22Rv1 (cell line): Measurements from ENCODE around the gene PRR19.
"Not testable (repeated sequence)": the region's sequence is repeated elsewhere in the genome, so short reads cannot be mapped to it uniquely, and the experiment has no call there.

Source experiments
- H3K27ac ChIP-seq: fragments of 450-650 bp; 2 replicates; pipeline ENCODE4 v1.5.1; 2017
- ZFX ChIP-seq: fragments of 450-650 bp; IDR thresholded peaks from 2 replicates; pipeline ENCODE4 v1.6.1; 2017; ENCODE audit warnings: antibody characterized with exemption, borderline replicate concordance
- TF ChIP-seq, protein P1 (sequence below): fragments of 450-650 bp; IDR thresholded peaks from 2 replicates; pipeline ENCODE4 v1.5.1; 2017; ENCODE audit warnings: mild to moderate bottlenecking

Gene PRR19

DNA sequence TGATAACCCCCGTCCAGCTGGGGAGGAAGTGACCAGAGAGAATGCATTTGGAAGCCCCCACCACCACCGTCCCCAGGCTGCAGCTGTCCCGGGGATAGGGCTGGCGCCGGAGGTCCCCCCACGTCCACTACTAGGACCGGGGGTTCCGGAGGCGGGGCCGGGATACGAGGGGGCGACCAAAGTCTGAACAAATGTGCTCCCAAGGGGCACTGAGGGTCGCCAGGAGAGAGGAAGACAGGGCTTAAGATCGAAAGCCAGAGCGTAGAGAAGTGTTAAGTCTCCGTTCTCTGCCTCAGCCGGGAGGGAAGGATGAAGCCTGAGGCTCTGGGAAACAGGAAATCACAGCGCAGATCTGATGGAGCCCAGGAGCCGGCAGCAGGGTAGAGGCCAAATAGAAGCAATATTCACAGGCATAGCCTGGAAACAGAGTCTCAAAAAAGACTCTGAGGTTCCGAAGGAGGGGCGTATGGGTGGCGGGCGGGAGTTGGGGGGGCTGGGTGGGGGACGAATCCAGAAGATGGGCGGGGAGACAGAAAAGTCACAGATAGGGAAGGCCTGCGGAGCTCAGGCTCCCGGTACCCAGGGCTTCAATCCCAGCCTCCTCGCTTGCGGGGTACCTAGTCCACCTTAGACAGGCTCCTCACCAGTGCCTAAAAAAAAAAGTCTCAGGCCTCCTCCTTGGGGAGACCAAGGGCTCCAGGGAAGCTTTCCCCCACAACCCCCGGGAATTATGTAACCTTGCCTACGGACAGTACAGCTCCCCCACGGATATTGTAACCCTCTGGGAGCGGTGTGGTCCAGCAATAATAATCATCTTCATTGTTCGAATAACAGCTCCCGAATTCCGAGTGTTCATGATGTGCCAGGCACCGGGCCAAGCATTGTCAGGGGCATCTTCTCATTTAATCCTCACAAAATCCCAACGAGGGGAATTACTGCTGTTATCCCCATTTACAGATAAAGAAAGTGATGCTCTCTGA lies 45.9 kb upstream of the PRR19 start:
- peak overlapping the region; percentile 94 for H3K27ac ChIP-seq
- TF ChIP-seq, protein P1, sequence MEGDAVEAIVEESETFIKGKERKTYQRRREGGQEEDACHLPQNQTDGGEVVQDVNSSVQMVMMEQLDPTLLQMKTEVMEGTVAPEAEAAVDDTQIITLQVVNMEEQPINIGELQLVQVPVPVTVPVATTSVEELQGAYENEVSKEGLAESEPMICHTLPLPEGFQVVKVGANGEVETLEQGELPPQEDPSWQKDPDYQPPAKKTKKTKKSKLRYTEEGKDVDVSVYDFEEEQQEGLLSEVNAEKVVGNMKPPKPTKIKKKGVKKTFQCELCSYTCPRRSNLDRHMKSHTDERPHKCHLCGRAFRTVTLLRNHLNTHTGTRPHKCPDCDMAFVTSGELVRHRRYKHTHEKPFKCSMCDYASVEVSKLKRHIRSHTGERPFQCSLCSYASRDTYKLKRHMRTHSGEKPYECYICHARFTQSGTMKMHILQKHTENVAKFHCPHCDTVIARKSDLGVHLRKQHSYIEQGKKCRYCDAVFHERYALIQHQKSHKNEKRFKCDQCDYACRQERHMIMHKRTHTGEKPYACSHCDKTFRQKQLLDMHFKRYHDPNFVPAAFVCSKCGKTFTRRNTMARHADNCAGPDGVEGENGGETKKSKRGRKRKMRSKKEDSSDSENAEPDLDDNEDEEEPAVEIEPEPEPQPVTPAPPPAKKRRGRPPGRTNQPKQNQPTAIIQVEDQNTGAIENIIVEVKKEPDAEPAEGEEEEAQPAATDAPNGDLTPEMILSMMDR, result no peak
- no peak for TF ChIP-seq ZFX

DNA sequence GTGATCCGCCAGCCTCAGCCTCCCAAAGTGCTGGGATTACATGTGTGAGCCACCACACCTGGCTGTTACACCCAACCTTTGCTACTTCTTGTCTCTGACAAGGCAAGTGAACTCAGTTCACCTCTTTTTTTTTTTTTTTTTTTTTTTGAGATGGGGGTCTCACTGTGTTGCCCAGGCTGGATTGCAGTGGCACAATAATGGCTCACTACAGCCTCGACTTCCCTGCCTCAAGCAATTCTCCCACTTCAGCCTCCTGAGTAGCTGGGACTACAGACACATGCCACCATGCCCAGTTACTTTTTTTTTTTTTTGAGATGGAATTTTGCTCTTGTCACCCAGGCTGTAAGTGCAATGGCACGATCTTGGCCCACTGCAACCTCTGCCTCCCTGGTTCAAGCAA lies 44.1 kb upstream of the PRR19 start:
- not testable (repeated sequence) for H3K27ac ChIP-seq

DNA sequence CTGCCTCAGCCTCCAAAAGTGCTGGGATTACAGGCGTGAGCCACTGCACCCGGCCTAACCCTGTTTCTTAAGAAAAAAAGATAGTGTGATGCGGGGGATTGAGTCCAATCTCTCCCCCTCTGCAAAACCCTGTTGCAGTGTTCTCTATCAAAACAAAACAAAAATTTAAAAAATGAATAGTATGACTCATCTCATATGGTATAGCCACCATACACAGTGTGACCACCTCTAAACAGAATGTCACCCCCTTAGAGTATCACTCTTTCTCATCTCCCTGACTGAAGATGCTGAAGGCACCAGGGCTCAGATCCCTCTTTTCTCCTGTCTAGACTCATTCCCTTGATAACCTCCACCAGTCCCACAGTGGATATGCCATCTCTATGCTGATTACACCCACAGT lies 40.2 kb upstream of the PRR19 start:
- TF ChIP-seq, protein P1, result no peak
- no peak for TF ChIP-seq ZFX

DNA sequence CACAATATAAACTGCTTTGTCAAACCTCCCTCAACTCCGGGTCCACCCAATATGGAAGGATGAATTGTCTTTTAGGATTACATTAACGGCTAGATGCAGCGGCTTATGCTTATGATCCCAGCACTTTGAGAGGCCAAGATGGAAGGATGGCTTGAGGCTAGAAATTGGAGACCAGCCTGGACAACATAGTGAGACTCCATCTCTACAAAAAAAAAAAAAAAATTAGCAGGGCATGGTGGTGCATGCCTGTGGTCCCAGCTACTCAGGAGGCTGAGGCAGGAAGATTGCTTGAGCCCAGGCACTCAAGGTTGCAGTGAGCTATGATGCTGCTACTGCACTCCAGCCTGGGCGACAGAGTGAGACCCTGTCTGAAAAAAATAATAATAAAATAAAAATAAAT lies 35.8 kb upstream of the PRR19 start:
- H3K27ac ChIP-seq, result not testable (repeated sequence)

More for the DNA sequence above, 40.2 kb upstream of the PRR19 start:
- no peak overlapping the region for H3K27ac ChIP-seq

DNA sequence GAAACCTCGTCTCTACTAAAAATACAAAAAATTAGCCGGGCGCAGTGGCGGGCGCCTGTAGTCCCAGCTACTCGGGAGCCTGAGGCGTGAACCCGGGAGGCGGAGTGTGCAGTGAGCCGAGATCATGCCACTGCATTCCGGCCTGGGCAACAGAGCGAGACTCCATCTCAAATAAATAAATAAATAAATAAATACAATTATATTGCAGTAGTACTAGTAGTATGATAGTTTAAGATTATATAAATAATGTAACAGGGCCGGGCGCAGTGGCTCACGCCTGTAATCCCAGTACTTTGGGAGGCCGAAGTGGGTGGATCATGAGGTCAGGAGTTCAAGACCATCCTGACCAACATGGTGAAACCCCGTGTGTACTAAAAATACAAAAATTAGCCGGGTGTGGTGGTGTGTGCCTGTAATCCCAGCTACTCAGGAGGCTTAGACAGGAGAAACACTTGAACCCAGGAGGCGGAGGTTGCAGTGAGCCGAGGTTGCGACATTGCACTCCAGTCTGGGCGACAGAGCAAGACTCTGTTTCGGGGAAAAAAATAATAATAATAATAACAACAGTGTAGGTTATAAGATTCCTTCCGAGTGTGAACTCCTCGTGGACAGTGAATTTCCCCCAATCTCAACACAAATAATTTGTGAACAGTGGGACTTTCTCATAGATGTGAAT lies 34.9 kb upstream of the PRR19 start:
- H3K27ac ChIP-seq, result peak overlapping the region; percentile 85

DNA sequence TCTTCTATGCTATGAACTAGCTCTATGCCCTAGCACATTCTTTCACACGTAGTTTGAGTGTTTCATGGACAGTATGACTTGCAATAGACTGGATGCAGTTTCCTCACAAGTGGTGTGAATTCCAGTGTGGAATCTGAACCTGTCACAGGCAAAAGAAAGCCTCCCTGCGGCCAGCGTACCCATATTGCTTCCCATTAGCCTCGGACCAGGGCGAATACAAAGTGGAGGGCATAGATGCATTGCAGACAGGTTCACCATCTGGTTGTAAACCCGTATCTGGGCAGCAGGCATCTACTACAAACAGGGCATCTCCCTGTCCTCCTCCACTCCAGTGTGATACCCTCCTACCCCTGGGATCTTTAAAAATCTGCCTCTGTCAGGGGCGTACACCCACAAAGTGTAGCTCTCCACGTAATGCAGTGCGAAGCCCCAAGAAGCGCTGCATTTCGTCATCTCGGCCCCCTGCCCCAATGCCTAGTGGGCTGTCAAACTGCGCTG lies 34.2 kb upstream of the PRR19 start:
- TF ChIP-seq, protein P1, result no peak
- TF ChIP-seq ZFX, result no peak
- peak overlapping the region; percentile 85 for H3K27ac ChIP-seq

DNA sequence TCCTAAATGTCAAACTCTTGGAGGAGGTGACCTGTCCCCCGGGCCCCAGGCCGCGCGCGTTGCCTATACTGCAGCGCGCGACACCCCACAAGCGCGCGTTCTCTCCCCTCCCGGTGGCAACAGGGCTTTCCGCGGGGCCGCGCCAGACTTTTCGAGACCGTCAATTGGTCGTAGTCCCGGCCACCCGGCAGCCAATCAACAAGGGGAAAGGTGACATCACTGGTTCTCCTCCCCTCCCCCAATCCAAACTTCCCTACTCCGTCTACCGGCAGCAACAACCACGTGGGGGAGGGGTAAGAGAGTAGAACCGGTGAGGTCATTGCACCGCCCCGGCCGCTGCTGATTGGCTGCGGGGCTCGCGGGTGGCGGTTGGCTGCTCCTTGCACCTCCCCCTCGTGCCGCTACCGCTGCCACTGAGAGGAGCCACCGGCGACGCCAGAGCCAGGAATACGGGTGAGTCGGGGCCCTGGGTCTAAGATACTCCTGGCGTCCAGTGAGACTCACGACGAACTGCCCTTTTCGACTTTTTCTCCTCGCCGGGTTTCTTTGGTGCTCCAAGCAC lies 33.7 kb upstream of the PRR19 start:
- H3K27ac ChIP-seq, result peak overlapping the region; percentile 85
- TF ChIP-seq, protein P1, result no peak
- no peak for TF ChIP-seq ZFX

DNA sequence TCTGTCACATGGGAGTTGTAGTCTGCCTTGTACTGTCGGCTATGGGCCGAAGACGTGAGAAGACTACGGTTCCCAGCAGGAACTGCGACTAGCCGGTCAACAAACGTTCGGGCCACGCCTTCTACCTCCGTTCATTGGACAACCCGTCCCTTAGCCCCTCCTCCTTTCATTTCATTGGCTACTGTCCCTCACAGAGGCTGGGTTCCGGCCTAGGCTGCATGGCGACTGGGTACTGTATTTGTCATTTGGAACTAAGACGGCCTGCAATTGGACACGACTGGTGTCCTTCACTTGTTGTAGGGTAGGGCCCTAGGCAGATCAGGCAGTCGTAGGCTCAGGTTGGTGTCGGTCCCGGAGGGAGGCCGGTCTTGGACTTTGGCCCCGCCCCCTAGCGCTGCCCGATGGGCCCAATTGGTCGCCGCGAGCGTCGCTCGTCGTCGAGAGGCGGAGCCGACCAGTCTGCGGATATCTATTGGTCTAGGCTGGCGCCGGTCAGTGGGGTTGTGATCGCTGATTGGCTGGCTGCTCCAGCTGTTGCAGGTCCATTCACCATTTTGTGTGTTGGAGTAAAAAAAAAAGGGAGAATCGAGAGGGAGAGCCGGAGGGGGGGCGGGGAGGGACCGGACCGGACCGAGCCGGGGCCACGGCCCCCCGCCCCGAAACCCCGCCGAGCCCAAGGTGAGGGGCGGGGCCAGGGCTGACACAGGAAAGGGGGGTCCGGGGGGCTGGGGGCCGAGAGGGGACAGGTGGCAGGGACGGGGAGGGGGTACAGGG lies 33.0 kb upstream of the PRR19 start, which contains the start of gene CIC:
Gene CIC, plus strand, starts transcription at position 549 of the 774 bp plus-strand sequence. CDS start 2,532 bp downstream, outside the sequence.
- H3K27ac ChIP-seq, result peak within 1 kb of the TSS; percentile 85
- TF ChIP-seq, protein P1, result no peak
- TF ChIP-seq ZFX, result no peak
